GM19397 (cell line): ENCODE measurements around the gene MRI1.
"Not testable (repeated sequence)": the region's sequence is repeated elsewhere in the genome, so short reads cannot be mapped to it uniquely, and the experiment has no call there.

Experiments
- ATAC-seq: cut with Tn5 transposase; IDR thresholded peaks from one replicate; pipeline ENCODE4 v1.9.1; 2021; ENCODE audit warnings: mild to moderate bottlenecking, moderate library complexity; ENCODE audit not compliant: unreplicated experiment

MRI1 gene

GRCh38 chr19:13758795-13759194, 5.5 kb upstream of the MRI1 start:
- ATAC-seq: no peak

GRCh38 chr19:13761423-13761822, 2.9 kb upstream of the MRI1 start:
- ATAC-seq: no peak

- no peak for ATAC-seq
These were observed 1.6 kb upstream of the MRI1 start for GRCh38 chr19:13762635-13763235.

- no peak for ATAC-seq
These were observed 1.1 kb upstream of the MRI1 start for GRCh38 chr19:13763265-13763664.

- peak; percentile 29 for ATAC-seq
These were observed 586 bp downstream of the MRI1 start for GRCh38 chr19:13764821-13765394.

GRCh38 chr19:13765395-13766094, 1.2 kb downstream of the MRI1 start:
- no peak for ATAC-seq

GRCh38 chr19:13766095-13766481, 1.8 kb downstream of the MRI1 start:
- no peak for ATAC-seq

GRCh38 chr19:13768510-13768909, 4.2 kb downstream of the MRI1 start:
- no peak for ATAC-seq

GRCh38 chr19:13770013-13770635, 5.8 kb downstream of the MRI1 start:
- no peak for ATAC-seq

- peak; percentile 91 for ATAC-seq
These were observed 10.2 kb downstream of the MRI1 start, which contains the start of gene C19orf53 for GRCh38 chr19:13774217-13775191. TSS of gene C19orf53 (plus strand) at chr19:13774456. CDS start at chr19:13774478, 22 bp downstream.

- ATAC-seq: no peak
These were observed 14.1 kb downstream of the MRI1 start for GRCh38 chr19:13778398-13778797.

- no peak for ATAC-seq
These were observed 14.5 kb downstream of the MRI1 start for GRCh38 chr19:13778847-13779246.

GRCh38 chr19:13779794-13780193, 15.5 kb downstream of the MRI1 start:
- ATAC-seq: not testable (repeated sequence)

- ATAC-seq: no peak
These were observed 17.2 kb downstream of the MRI1 start for GRCh38 chr19:13781547-13781946.

- no peak for ATAC-seq
These were observed 18.2 kb downstream of the MRI1 start for GRCh38 chr19:13782537-13782936.

- no peak for ATAC-seq
These were observed 19.5 kb downstream of the MRI1 start for GRCh38 chr19:13783565-13784500.

- no peak for ATAC-seq
These were observed 20.6 kb downstream of the MRI1 start for GRCh38 chr19:13784731-13785452.

- ATAC-seq: no peak
These were observed 24.7 kb downstream of the MRI1 start for GRCh38 chr19:13788991-13789390.

GRCh38 chr19:13790354-13790753, 26.0 kb downstream of the MRI1 start:
- ATAC-seq: no peak
